Measurements from ENCODE around the gene SP1. TPM values are rescaled to one million over a fixed set of nuclear protein-coding genes. Genes with fewer than 3 reads are reported as not detected.
A peak's percentile ranks its signal among the peaks of the same experiment; 100 is the strongest.
"Not testable (repeated sequence)": the region's sequence is repeated elsewhere in the genome, so short reads cannot be mapped to it uniquely, and the experiment has no call there.

The SP1 gene
- 10 to 100 TPM; 57.9 to 84.6 (median 78.5) TPM for polyA plus RNA-seq (ENCODE audit: insufficient read depth in 1 of 5, insufficient read length in 5 of 5, low replicate concordance in 1 of 5)
- long read RNA-seq, donor 1, transcript SP1-203 (2 exons, 1,061 nt): major isoform, 18 of 110 reads
- long read RNA-seq, donor 1, partial matches to known transcripts: 91 of 110 reads
- long read RNA-seq, donor 1, other reads (novel, unspliced or antisense): 0 of 110 reads
- long read RNA-seq, donor 2, transcript SP1-203 (2 exons, 1,061 nt): major isoform, 6 of 12 reads
- long read RNA-seq, donor 2, partial matches to known transcripts: 6 of 12 reads
- long read RNA-seq, donor 2, other reads (novel, unspliced or antisense): 0 of 12 reads
- long read RNA-seq, donor 3, transcript SP1-203 (2 exons, 1,061 nt): major isoform, 12 of 38 reads
- long read RNA-seq, donor 3, partial matches to known transcripts: 26 of 38 reads
- long read RNA-seq, donor 3, other reads (novel, unspliced or antisense): 0 of 38 reads
- long read RNA-seq, donor 4, transcript SP1-203 (2 exons, 1,061 nt): major isoform, 17 of 41 reads
- long read RNA-seq, donor 4, partial matches to known transcripts: 22 of 41 reads
- long read RNA-seq, donor 4, other reads (novel, unspliced or antisense): 0 of 41 reads
- long read RNA-seq, donor 5, transcript SP1-203 (2 exons, 1,061 nt): major isoform, 19 of 63 reads
- long read RNA-seq, donor 5, partial matches to known transcripts: 38 of 63 reads
- long read RNA-seq, donor 5, other reads (novel, unspliced or antisense): 5 of 63 reads
- long read RNA-seq, donor 6, transcript SP1-203 (2 exons, 1,061 nt): major isoform, 9 of 53 reads
- long read RNA-seq, donor 6, partial matches to known transcripts: 42 of 53 reads
- long read RNA-seq, donor 6, other reads (novel, unspliced or antisense): 0 of 53 reads
- long read RNA-seq, donor 7, transcript SP1-203 (2 exons, 1,061 nt): major isoform, 16 of 28 reads
- long read RNA-seq, donor 7, partial matches to known transcripts: 11 of 28 reads
- long read RNA-seq, donor 7, other reads (novel, unspliced or antisense): 0 of 28 reads
- long read RNA-seq, donor 8, partial matches to known transcripts: 5 of 10 reads
- long read RNA-seq, donor 8, other reads (novel, unspliced or antisense): 0 of 10 reads

- peak; percentile 92 for DNase-seq
These were observed at the start of gene SP1 for GRCh38 chr12:53380104-53380793. Gene SP1 (plus strand): TSS chr12:53380176. CDS start chr12:53380292, 116 bp downstream.

GRCh38 chr12:53330671-53331070 lies 49.3 kb upstream of the SP1 start:
- DNase-seq: no peak

GRCh38 chr12:53332339-53332738 lies 47.6 kb upstream of the SP1 start:
- DNase-seq: not testable (repeated sequence)

GRCh38 chr12:53332744-53333143 lies 47.2 kb upstream of the SP1 start:
- DNase-seq: no peak

- no peak for DNase-seq
These were observed 46.7 kb upstream of the SP1 start for GRCh38 chr12:53333289-53333688.

- no peak for DNase-seq
These were observed 46.1 kb upstream of the SP1 start for GRCh38 chr12:53333845-53334244.

GRCh38 chr12:53334822-53335221 lies 45.2 kb upstream of the SP1 start:
- no peak for DNase-seq

- no peak for DNase-seq
These were observed 43.7 kb upstream of the SP1 start, which contains the start of gene SP7 for GRCh38 chr12:53336181-53336681. Gene SP7 (minus strand): TSS chr12:53336354. CDS start chr12:53335646, 708 bp downstream.

GRCh38 chr12:53338017-53338416 lies 42.0 kb upstream of the SP1 start:
- no peak for DNase-seq

- DNase-seq: no peak
These were observed 41.1 kb upstream of the SP1 start for GRCh38 chr12:53338916-53339315.

- no peak for DNase-seq
These were observed 39.6 kb upstream of the SP1 start for GRCh38 chr12:53340398-53340797.

GRCh38 chr12:53343449-53343848 lies 36.5 kb upstream of the SP1 start:
- DNase-seq: no peak

GRCh38 chr12:53343969-53344368 lies 36.0 kb upstream of the SP1 start:
- no peak for DNase-seq

- DNase-seq: no peak
These were observed 35.5 kb upstream of the SP1 start for GRCh38 chr12:53344487-53344823.

- peak; percentile 83 to 87 for DNase-seq
These were observed 35.0 kb upstream of the SP1 start for GRCh38 chr12:53344824-53345485.

- DNase-seq: peak in 1 of 2 donors; percentile 27
These were observed 34.3 kb upstream of the SP1 start for GRCh38 chr12:53345486-53346188.

GRCh38 chr12:53346491-53346890 lies 33.5 kb upstream of the SP1 start:
- DNase-seq: no peak

GRCh38 chr12:53347905-53348304 lies 32.1 kb upstream of the SP1 start:
- DNase-seq: no peak

- DNase-seq: peak; percentile 78 to 85
These were observed 27.4 kb upstream of the SP1 start for GRCh38 chr12:53352331-53353256.
